GM18951 (cell line): ENCODE results near the gene DUSP10.

Source experiments
- POLR2A ChIP-seq: IDR thresholded peaks from 4 replicates; pipeline ENCODE4 v1.6.1; 2011; ENCODE audit warnings: mild to moderate bottlenecking; ENCODE audit not compliant: insufficient read length, insufficient read depth; ENCODE audit errors: extremely low read depth
- in situ Hi-C: fragments of 300-500 bp; cut with MboI; formaldehyde crosslinking; loops from one replicate; pipeline ENCODE4 v1.12.0; 2022; ENCODE audit warnings: low sequenced_read_pairs, mixed read lengths, inconsistent platforms; ENCODE audit not compliant: unreplicated experiment

DUSP10 gene

DNA sequence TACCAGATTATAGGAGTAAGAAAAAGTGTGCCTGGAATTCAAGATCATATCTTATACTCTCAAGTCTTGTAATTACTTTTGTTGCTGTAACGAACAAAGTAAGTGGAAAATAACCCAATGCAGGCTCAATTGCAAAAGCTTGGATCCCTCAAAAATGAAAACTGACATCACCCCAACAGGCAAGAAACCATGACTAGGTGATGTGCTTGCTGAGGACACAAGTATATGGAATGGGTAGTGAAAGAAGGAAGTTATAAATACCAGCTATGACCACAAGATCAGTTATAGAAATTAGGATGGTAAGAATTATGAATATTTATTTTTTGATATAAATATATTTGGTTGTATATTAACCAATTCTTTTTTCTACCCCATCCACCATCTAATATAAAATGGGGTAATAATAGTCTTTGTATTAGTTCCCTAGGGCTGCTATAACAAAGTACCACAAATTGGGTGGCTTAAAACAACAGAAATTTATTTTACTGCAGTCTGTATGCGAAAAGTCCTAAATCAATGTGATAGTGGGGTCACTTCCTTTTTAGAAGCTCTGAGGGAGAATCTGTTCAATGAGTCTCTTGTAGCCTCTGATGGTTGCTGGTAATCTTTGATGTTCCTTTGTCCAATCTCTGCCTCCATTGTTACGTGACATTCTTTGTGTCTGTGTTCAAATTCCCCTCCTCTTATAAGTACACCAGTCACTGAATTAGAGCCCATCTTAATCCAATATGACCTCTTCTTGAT, 45.0 kb downstream of the DUSP10 start:
- in situ Hi-C loops = no loop called here
- TF ChIP-seq POLR2A = no peak

DNA sequence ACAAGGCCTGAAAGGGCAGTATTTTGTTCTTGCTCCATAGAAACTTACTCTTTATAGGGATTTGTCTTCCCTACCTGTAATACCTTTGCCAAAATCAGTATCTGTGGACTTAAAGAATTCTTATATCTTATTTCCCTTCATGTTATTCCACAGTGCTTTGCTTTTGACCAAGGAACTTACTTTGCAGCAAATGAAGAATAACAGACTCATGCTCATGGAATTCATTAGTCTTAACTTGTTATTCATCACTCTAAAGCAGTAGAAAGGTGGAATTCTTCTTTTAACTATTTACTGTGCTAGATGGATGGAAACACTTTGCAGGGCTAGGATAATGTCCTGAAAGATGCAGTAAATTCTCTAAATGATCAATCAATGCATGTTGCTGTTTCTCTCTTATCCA, 45.9 kb downstream of the DUSP10 start:
- in situ Hi-C loops = no loop called here
- no peak for TF ChIP-seq POLR2A

DNA sequence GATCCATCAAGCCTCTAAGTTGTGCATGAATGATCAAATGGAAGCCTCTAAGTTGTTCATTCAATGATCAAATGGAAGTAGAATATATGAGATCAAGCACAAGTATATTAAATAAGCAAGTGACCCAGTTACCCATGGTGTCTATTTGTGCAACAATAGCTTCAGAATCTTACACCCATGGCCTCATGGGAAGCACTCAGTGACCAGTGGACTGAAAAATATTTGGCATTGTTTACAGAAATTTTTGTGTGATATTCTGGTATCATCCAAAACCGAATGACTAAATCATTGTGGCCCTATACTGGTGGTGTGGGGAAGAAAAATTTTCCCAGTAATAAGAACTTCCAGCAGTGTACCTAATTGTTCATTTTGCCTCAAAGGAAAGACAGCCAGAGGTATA, 46.6 kb downstream of the DUSP10 start:
- TF ChIP-seq POLR2A = no peak
- in situ Hi-C loops = no loop called here

DNA sequence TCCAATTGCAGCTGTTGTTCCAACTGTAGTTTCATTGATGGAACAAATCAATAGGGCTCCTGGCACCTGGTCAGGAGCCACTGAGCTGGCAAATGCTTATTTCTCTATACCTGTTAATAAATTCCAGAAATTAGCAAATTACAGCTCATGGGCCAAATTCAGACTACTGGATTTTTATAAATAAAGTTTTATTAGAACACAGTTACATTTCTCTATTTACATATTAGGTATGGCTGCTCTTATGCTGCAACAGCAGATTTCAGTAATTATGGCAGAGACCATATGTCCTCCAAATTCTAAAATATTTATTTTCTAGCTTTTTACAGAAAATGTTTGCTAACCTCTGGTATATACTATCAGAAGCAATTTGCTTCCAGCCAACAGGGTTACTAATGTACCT, 47.8 kb downstream of the DUSP10 start:
- in situ Hi-C loops = no loop called here
- TF ChIP-seq POLR2A = no peak

DNA sequence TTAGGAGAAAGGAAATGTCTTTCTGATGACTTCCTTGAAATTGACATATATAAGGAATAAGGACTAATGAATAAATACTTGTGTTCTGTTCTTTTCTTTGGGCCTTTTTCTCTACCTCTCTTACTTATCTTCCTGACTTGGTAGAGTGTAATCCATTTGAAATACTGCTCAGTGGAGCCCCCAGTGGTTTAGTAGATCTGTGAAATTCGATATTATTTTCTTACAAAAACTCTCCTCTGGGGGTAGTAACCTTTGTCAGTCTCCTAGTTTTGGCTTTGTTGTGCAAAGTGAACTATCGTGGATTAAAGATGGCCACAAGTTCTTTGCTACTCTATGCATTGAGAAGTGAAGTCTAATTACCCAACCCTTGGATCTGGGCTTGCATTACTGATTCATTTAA, 48.8 kb downstream of the DUSP10 start:
- in situ Hi-C loops = no loop called here
- TF ChIP-seq POLR2A = no peak

DNA sequence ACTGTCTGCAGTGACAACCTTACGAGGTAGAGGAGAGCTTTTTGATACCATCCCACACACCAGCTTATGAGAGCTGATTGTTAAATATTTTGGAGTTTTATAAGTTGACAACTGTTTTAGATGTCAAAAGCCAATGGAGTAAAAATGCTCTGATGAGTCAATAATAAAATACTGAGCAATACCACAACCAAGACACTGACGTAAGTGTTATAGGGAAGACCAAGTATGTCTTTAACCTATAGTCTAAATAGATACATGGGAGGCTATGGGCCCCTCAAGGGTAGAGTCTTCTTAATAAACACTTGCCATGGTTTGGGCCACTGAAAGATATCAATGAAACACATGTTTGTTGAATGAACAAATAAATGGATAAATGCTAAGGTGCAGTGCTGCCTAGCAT, 49.2 kb downstream of the DUSP10 start:
- no peak for TF ChIP-seq POLR2A
- in situ Hi-C loops = no loop called here

DNA sequence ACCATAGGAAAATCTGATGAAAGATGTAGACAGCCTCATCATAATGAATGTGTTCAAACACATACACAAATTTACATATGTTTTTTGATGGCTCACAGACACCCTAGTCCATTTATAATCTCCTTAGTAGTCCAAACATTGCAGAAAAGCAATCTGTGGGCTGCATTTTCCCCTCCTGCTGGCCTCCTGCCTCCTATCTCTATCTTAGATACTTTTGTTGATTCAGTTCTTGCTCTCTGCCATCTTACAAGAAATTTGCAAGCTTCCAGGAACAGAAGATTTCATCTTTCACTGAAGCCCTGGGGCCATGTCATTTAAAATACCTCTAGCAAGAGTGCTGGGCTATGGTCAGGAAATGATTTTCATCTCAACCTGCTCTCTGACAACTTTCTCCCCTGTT, 50.6 kb downstream of the DUSP10 start:
- in situ Hi-C loops = no loop called here
- TF ChIP-seq POLR2A = no peak

DNA sequence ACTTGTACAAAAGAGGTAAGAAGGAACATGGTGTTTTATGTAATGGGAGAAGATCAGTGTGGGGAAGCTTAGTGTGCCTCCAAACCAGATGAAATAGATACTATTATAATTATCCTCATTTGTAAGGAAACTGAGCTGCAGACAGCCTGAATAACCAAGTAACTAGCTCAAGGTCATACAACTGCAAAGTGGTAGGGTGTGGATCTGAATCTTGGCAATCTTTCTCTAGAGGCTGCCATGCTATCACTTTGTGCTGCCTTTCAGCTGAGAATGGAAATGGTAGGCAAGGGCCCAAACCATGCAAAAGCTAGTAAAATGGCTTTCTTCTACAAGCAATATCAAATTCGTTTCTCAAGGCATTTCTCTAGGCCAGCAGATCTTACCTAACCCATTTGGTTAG, 51.0 kb downstream of the DUSP10 start:
- no peak for TF ChIP-seq POLR2A
- in situ Hi-C loops = no loop called here

DNA sequence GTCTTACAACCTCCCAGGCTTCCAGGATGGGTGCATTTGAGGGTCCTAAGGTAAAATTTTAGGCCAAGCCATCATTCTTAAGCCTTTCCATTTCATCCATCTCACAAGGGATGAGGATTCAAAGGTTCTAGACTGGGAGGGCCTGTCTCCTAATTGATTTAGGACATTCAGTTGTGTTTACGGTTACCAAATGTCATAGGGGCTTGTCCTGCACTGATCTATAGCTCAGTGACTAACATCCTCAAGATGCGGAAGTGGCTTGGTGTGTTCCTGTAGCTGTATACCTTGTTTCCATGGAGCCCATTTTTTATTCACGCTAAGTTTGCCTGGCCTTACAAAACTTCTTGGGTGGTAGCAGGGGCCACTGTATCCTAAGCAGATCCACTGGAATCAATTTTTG, 52.8 kb downstream of the DUSP10 start:
- TF ChIP-seq POLR2A = no peak
- in situ Hi-C loops = no loop called here

DNA sequence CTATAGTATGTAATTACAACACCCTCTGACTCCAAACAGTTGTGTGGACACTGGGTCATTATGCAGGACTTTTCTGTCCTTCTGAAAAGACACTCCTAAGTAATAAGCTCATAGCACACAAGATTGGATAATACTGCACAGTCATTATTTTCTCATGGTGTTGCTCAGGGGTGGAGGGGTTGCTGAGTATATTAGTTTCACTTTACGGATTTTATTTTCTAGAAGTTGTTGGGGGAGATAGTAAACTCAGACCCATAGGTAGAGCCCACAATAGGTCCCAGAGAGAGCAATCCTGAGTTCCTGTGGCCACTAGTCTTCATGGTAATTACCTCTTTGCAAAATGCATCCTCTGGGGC, 53.4 kb downstream of the DUSP10 start:
- no peak for TF ChIP-seq POLR2A
- in situ Hi-C loops = no loop called here

DNA sequence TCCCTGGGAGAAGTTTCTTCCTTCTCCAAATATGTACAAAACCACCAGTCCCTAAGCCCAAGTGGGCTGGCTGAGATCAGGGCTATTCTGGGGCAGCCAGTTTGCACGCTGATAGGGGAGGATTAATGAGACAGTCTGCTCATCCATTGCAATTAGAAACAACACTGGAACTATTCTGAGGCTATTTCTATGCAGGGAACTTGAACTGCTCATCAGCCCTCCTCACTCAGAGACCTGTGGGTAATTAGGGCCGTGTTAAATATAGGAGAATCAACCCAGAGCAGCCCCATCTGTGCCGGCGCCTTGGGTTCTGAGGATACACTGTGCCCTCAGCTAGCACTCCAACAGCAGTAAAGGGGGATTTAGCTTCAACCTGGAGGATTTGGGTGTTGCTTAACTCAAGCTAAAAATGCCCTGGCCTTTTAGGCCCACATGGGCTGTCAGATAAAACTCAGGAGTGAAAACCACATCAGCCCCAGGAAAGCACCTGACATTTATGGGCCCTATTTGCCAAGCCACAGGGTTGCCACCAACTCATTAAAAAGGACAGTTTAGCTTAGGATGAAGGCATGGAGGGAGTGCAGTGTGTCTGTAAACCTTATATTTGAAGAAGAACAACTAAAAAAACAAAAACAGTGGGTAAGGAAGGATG, 53.9 kb downstream of the DUSP10 start:
- in situ Hi-C loops = no loop called here
- no peak for TF ChIP-seq POLR2A

DNA sequence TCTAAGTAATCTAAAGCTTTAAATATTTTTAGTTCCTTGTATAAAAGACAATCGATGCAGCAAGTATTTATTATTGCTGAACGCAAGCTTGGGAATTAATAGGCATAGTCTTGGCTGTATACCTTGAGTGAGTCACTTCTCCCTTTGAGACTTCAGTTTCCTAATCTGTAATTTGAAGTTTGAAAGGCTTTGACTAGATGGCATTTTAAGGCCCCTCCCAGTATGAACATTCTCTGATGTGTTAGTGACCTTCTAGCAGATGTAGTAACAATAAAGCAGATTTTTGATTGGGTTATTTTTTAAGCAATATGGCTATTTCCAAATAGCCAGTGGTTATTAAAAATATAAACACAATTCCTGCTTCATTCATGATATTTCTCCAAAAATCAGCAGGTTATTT, 58.2 kb downstream of the DUSP10 start:
- no peak for TF ChIP-seq POLR2A
- in situ Hi-C loops = no loop called here

DNA sequence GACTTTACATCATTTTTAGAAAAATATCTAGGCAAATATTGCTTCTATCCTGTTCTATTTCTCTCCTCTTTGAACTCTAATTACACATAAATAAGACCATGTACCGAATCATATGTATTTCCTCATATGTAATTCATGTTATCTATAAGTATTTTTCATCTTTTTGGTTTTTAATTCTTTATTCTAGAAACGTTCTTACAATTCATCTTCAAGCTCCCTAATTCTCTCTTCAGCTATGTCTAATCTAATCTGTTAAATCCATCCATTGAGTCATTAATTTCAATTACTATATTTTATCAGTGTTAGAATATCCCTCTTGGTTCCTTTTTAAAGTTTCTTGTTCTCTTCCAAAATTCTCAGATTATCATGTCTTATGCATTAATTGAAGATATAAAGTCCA, 61.8 kb downstream of the DUSP10 start:
- in situ Hi-C loops = no loop called here
- no peak for TF ChIP-seq POLR2A

DNA sequence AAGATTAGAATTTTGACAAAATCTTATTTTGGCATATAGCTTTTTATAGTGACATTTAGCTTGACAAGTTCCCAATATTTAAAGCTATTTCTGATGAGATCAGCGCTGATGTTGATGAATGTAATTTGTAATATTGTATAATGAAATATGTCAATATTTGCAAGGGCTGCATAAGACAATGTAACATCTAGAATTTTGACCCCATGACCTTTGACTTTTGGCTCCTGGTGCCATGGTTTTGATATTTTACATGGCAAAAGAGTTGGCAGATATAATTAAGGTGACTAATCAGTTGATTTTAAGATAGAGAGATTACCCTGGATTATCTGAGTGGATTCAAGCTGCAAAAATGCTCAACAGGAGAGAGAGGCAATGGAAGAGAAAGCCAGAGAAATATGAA, 63.9 kb downstream of the DUSP10 start:
- in situ Hi-C loops = no loop called here

More for the DNA sequence above, 63.9 kb downstream of the DUSP10 start:
- no peak for TF ChIP-seq POLR2A
